ENCODE measurements around the gene METTL16.

DNA sequence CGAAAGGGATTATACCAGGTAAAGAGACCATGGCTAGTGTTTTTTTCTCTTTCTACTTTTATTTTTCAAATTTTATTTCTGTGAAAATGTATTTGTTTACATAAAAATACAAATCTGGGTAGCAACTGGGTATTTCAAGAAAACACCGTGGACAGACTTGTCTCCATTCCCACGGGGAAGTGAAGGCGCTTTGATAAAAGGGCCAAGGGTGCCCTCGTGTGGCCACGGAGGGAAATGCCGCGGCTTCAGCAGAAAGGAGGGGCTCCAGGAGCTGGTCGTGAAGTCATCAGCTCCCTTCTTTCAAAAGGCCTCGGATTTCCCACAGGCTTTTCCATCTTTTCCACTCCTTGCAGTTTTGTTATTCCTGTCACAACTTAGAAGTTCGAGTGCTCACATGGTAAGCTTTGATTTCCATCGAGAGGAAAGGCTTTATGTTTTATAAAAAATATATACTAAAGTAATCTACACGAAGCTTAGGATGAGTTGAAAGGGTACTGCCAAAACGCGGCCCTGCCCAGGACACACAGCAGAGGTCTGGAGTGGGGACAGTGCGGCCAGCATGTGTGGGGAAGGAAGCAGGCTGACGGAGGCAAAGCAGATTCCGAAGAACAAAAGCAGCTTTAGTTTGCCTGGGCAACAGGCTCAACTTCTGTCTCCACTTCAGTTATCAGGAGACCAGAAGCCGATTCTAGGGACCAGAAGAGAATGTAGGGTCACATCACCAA is 95.5 kb downstream of the METTL16 start:
- TF ChIP-seq CTCF (IDR thresholded peaks at IDR 0.05): peak; percentile 96 to 98 (median 98)
- no peak for TF ChIP-seq POLR2A (IDR thresholded peaks at IDR 0.05)
- no peak for TF ChIP-seq EP300 (IDR thresholded peaks at IDR 0.05; ENCODE audit: low read depth)
- peak in 2 of 3 donors; percentile 19 to 59 for TF ChIP-seq POLR2AphosphoS5 (IDR thresholded peaks at IDR 0.05)
